ENCODE data around the gene TUBGCP3.

Gene TUBGCP3

GRCh38 chr13:112441779-112442310 is 146.1 kb downstream of the TUBGCP3 start:
- no peak for DNase-seq (ENCODE audit: low spot score)

GRCh38 chr13:112441226-112441625 is 146.7 kb downstream of the TUBGCP3 start:
- DNase-seq (ENCODE audit: low spot score), result no peak

- DNase-seq (ENCODE audit: low spot score), result no peak
Measured at GRCh38 chr13:112438515-112438914, 149.4 kb downstream of the TUBGCP3 start.

GRCh38 chr13:112438094-112438493 is 149.9 kb downstream of the TUBGCP3 start:
- DNase-seq (ENCODE audit: low spot score), result no peak

GRCh38 chr13:112435973-112436372 is 152.0 kb downstream of the TUBGCP3 start:
- DNase-seq (ENCODE audit: low spot score), result no peak
